ENCODE results near the gene SPATA4. TPM values are rescaled to one million over a fixed set of nuclear protein-coding genes. Genes with fewer than 3 reads are reported as not detected.

Gene SPATA4
- total and polyA plus RNA-seq, 2 of the 4 experiments (the other 2 are of a cell fraction): under 0.01 to 0.09 TPM

- no peak overlapping the region for H2AK5ac ChIP-seq (ENCODE audit: low read depth, low read length)
- dilution Hi-C loops (cut with HindIII; ENCODE audit: low sequenced_read_pairs, unreplicated experiment): no loop called here
- no peak overlapping the region for H3K14ac ChIP-seq (replicated peaks; ENCODE audit: low read depth, low read length)
- TF ChIP-seq BHLHE40 (IDR thresholded peaks at IDR 0.05; ENCODE audit: low read depth, low read length) (no peak), POLR2A (IDR thresholded peaks at IDR 0.05; ENCODE audit: low read depth, low read length) (no peak), RCOR1 (IDR thresholded peaks at IDR 0.05; ENCODE audit: insufficient replicate concordance, low read length) (no peak)
- H4K20me1 ChIP-seq (ENCODE audit: insufficient read depth, low read length): no peaks in the 10 kb centered on the region
- H3K9ac ChIP-seq (ENCODE audit: low read depth, low read length): no peak overlapping the region
- no peak overlapping the region for H2AK9ac ChIP-seq (replicated peaks; ENCODE audit: low read depth, low read length, poor library complexity)
- in situ Hi-C loops (cut with MboI; ENCODE audit: low sequenced_read_pairs): loop anchor here (10.0 kb wide), 1 partner anchor 76 kb away; no protein-coding TSS in a partner anchor
- no peaks in the 10 kb centered on the region for H3K9me1 ChIP-seq (ENCODE audit: insufficient read depth, low read length)
- H3K23ac ChIP-seq (ENCODE audit: low read depth, low read length): no peak overlapping the region
- ATAC-seq (ENCODE audit: low read depth): no peak
- intact Hi-C loops (cut with micrococcal nuclease): loop anchor here (5.0 kb wide), 1 partner anchor 39 kb away; no protein-coding TSS in a partner anchor
- H2BK5ac ChIP-seq (ENCODE audit: low read depth, low read length, poor library complexity, severe bottlenecking): no peak overlapping the region
- WGBS, 2 experiments (ENCODE audit: extremely low coverage in 2 of 2, insufficient read length in 1 of 2): no CpG with 5 or more reads among the region's 8 CpGs
- no peak overlapping the region for H4K91ac ChIP-seq (ENCODE audit: insufficient read depth, low read depth, low read length)
- BruUV-seq (replicated peaks): no TSS peak
- H3K79me1 ChIP-seq (ENCODE audit: low read depth in 1 of 2, low read length in 2 of 2): no peaks in the 10 kb centered on the region
- H3K27ac ChIP-seq (ENCODE audit: insufficient read depth, low read length): no peak overlapping the region
- H3K4me2 ChIP-seq (ENCODE audit: low read depth, low read length): no peak overlapping the region
- no peak overlapping the region for H2AFZ ChIP-seq (replicated peaks; ENCODE audit: low read length, poor library complexity)
- H3K9me3 ChIP-seq (ENCODE audit: control insufficient read depth, insufficient read depth, low read length): no peaks in the 10 kb centered on the region
- no peak overlapping the region for H2BK20ac ChIP-seq (ENCODE audit: low read depth, low read length)
- H4K8ac ChIP-seq (ENCODE audit: low read depth in 2 of 2, low read length in 2 of 2): no peak overlapping the region
- no peak overlapping the region for H3K56ac ChIP-seq (ENCODE audit: extremely low read depth, insufficient read depth, low read length)
- no peak overlapping the region for H3K4me3 ChIP-seq (ENCODE audit: insufficient read depth, low read depth, low read length)
- no peaks in the 10 kb centered on the region for H3K27me3 ChIP-seq (ENCODE audit: control insufficient read depth, insufficient read depth, low read length)
- H2BK15ac ChIP-seq (ENCODE audit: low read depth, low read length): no peak overlapping the region
- H3K4me1 ChIP-seq (ENCODE audit: control insufficient read depth, insufficient read depth, low read length): peaks cover 3% of the 10 kb centered on the region; the same call in 1 of the 2 replicates
- no peaks in the 10 kb centered on the region for H3K36me3 ChIP-seq (ENCODE audit: control insufficient read depth, insufficient read depth, low read length)
- no peak for DNase-seq
- no peak overlapping the region for H3K18ac ChIP-seq (ENCODE audit: low read depth, low read length)
- no peak overlapping the region for H3K4ac ChIP-seq (ENCODE audit: low read depth, low read length)
- ChIA-PET POLR2A (ENCODE audit: unreplicated experiment) (no interaction called here), CTCF (no interaction called here)
- no peak overlapping the region for H2BK120ac ChIP-seq (ENCODE audit: low read depth, low read length)
- H4K5ac ChIP-seq (ENCODE audit: low read depth, low read length): no peak overlapping the region
Measured at GRCh38 chr4:176198316-176198903, 3.0 kb upstream of the SPATA4 start.
